ENCODE data around the gene DMRTA2. TPM values are rescaled to one million over a fixed set of nuclear protein-coding genes. Genes with fewer than 3 reads are reported as not detected.

Gene DMRTA2
- total and polyA plus RNA-seq, 2 of the 8 experiments (the other 6 are each of a cell fraction or from before 2014, with no cell fraction given) = not detected

DNA sequence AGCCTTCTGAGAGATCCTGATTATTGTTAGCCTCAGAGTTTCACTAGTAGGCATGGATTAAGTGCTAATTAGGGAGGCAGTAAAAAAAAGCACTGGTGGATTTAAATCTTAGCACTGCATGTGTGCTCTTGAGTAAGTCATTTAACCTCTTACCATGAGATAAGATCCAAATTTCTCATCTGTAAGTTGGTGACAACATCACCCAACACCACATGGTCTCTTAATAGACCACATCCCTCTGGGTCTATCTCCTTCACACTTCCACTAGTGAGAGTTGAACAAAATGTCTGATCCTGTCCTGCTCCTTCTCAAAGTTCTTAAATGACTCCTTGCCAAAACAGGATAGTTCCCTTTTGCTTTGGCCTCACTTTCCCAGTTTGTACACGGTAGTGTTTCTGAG is 29.5 kb upstream of the DMRTA2 start (continued):
- TF ChIP-seq POU5F1 (IDR thresholded peaks at IDR 0.05; ENCODE audit: low read depth, low read length) = no peak
- TF ChIP-seq, protein P1, sequence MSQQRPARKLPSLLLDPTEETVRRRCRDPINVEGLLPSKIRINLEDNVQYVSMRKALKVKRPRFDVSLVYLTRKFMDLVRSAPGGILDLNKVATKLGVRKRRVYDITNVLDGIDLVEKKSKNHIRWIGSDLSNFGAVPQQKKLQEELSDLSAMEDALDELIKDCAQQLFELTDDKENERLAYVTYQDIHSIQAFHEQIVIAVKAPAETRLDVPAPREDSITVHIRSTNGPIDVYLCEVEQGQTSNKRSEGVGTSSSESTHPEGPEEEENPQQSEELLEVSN (IDR thresholded peaks at IDR 0.05) = no peak
- TF ChIP-seq SP4 (IDR thresholded peaks at IDR 0.05; ENCODE audit: low read length) = no peak
- TF ChIP-seq CHD2 (IDR thresholded peaks at IDR 0.05; ENCODE audit: low read length) = no peak

All from H1 (cell line).